HG02763 (cell line): ENCODE measurements around the gene BSDC1.

Source experiments
- ATAC-seq: cut with Tn5 transposase; IDR thresholded peaks from one replicate; pipeline ENCODE4 v1.9.1; 2021; ENCODE audit warnings: mild to moderate bottlenecking, moderate library complexity; ENCODE audit not compliant: unreplicated experiment

The BSDC1 gene

GRCh38 chr1:32394890-32395432 lies 720 bp upstream of the BSDC1 start:
- ATAC-seq, result no peak

- ATAC-seq, result peak; percentile 4
Observed at GRCh38 chr1:32393832-32394140, 455 bp downstream of the BSDC1 start.

- ATAC-seq, result no peak
Observed at GRCh38 chr1:32393136-32393535, 1.1 kb downstream of the BSDC1 start.

DNA sequence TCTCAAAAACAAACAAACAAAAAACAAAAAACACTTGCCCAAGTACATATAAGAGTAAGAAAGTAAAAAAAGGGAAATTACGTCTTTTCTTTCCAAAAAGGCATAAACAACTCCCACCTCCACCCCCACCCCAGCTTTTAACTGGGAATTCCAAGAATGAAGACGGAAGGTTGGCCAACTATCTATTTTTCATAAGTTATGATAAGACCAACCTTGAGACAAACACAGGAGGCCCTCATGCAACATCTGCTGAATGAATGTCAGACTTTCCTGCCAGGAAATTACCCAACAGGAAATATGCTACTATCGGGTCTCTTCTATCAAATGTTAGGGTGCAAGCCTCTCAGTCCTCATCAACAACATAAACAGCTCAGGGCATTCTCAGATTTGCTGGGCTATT lies 1.9 kb downstream of the BSDC1 start:
- ATAC-seq, result no peak

DNA sequence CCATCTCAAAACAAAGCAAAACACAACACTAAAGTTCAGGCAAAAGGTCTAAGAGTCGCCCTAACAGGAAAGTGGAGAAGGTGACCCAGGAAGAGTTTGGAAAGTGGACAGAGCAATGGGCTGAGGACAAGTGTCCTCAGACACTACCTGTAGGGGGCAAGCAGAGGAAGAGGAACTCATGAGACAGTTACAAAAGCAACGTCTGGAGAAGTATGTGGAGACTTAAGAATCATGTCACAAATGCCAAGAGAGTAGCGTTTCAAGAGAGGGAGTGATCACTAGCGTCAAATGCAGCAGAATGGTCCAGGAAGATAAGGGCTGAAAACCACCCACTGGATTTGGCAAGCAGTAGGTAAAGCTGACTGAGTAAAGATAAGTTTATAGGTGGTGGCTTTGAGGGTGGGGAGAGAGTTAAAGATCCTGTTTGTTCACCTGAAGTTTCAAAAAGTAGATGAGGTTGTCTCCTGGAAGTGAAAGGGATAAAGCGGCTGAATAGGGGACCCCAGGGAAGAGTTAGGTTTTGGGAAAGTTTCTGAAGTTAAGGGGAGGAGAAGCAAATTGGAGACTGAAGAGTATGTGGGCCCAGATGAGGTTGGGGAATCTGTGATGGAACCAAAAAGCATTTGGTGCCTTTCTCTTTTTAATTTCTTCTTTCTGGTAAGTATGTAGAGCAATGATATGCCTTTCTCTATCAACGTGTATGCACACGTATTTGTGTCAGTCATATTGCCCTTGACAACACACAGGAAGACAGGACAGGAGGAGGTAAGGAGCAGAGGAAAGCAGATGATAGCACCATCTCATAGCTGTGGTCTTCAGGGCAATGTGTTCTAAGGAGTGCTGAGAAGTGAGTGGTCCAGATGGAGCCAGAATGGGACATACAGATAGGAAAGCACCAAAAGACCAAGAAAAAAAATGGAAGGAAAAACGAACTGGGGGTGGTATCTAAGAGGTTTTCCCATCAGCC lies 3.1 kb downstream of the BSDC1 start:
- no peak for ATAC-seq

GRCh38 chr1:32388641-32389040 lies 5.6 kb downstream of the BSDC1 start:
- no peak for ATAC-seq

DNA sequence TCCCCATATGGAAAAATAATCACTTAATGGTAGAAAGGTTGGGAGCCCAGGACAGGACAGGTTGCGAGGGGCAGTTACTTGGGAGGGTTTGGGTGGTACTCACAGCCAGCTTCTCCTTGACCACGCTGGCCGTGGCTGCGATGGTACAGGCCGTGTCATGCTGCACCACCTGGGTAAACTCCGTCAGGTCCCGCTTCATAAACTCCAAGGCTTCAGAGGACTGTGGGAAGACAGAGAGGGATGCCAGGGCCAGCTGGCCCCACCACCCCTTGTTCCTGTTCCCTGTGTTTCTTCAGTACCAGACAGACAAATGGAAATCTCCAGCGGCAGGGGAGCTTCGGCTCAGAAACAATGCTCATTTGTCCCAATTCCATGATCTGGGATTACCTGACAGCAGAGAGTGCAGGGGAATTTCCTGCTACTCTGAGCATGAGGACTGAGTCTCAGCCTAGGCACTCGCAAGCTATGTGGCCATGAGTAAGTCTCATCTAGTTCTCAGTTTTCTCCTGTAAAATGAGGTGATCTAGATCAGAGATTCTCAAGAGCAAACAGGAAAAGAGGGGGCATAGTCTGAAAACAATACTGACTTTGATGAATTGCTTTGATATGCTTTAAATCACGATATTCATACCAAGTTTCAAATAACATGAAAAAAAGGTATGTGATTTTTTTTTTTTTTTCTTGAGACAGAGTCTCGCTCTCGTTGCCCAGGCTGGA lies 7.4 kb downstream of the BSDC1 start:
- ATAC-seq, result no peak

GRCh38 chr1:32380057-32380456 lies 14.2 kb downstream of the BSDC1 start:
- no peak for ATAC-seq

- ATAC-seq, result no peak
Observed at GRCh38 chr1:32377541-32378220, 16.6 kb downstream of the BSDC1 start.

DNA sequence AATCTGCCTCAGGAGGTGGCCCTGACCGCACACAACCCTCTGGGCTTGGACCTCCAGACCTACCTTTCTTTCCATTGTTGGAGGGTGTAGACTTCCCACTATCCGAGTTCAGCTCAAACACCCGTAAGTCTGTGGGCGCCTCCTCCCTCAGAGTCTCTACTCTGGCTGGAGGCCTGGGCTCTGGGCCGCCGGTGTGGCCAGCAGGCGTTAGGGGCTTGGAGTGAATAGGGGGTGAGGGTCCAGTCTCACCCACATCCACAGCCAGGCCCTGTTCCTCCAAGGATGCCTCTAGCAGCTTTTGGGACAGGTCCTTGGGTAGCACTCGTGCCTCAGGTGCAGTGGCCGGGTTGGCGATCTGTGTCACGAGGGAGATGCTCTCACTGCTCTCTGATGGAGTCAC lies 18.0 kb downstream of the BSDC1 start:
- no peak for ATAC-seq

DNA sequence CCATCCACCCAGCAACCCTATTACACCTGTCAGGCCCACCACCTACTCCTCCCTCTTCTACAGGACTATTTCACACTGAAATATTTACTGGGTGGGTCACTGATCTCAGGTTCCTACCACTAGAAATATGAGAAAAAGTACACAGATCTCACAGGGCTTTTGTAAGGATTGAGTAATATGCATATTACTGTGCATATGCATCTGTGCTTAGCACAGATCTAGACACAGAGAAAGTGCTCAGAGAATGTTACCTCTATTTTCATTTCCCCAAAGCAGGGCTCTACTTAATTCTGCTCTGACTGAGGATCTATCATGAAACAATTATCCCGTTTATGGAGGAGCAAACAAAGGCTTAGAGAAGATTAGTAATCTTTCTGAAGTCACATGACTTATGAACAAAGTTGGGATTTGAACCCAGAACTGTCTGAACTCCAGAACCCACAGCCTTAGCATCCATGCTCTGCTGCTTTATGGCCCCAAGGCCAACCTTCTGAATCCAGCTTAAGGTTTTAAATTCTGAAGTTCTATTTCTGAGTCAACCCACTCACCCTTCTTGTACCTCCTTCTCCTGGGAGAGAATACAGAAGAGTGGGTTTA lies 20.1 kb downstream of the BSDC1 start:
- ATAC-seq, result no peak

DNA sequence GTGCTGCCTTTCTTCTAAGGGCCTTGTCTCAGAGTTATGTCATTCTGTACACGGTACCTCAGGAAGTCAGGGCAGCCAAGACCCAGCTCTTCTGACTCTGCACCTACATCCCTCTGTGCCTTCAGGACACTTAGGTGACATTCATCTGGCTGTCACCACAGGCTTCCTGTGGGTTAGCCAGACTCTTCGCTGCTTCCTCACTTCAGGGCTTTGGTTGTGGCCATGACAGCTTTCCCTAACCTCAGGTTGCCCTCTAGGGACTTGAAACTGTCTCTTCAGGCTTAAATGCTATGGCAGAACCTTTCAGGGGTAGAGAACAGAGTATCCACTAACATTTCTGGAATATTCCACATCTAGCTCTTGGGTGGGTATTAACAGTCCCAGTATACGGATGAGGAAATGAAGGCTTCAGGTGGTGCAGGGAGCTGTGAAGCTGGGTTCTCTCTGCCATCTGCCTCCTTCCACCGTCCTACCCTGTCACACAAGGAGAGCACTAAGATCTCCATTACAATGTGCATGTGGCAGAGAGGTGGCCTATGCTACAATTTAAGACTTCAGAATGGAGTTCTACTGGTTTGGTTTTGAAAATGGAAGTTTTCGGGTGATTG lies 22.0 kb downstream of the BSDC1 start:
- no peak for ATAC-seq

GRCh38 chr1:32367912-32368635 lies 26.2 kb downstream of the BSDC1 start:
- no peak for ATAC-seq

GRCh38 chr1:32365445-32365844 lies 28.8 kb downstream of the BSDC1 start:
- no peak for ATAC-seq

DNA sequence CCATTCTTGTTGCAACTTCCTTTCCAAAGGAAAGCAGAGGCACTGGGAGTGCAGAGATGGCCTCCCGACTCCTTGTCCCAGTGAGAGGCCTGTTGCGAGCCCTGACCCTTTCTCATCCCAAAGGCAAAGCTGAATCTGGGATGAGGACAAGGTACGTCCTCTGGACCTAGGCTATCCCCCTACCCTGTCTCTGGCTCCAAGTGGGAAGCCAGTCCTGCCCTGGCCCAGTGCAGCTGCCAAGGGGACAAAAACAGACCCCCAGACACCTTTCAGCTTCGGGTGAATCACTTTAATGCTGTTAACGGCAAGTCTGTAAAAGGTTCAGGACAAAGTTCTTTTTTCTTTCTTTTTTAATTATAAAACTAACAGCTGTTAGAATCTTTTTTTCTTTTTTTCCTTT lies 29.4 kb downstream of the BSDC1 start:
- ATAC-seq, result no peak

GRCh38 chr1:32363713-32364112 lies 30.5 kb downstream of the BSDC1 start:
- ATAC-seq, result no peak

GRCh38 chr1:32362474-32363313 lies 31.5 kb downstream of the BSDC1 start, which contains the start of the genes FAM229A and TSSK3:
TSS of gene FAM229A (minus strand) at chr1:32362485. CDS start at chr1:32362091, 394 bp downstream.
TSS of gene TSSK3 (plus strand) at chr1:32362539. CDS start at chr1:32362702, 163 bp downstream.
- no peak for ATAC-seq

DNA sequence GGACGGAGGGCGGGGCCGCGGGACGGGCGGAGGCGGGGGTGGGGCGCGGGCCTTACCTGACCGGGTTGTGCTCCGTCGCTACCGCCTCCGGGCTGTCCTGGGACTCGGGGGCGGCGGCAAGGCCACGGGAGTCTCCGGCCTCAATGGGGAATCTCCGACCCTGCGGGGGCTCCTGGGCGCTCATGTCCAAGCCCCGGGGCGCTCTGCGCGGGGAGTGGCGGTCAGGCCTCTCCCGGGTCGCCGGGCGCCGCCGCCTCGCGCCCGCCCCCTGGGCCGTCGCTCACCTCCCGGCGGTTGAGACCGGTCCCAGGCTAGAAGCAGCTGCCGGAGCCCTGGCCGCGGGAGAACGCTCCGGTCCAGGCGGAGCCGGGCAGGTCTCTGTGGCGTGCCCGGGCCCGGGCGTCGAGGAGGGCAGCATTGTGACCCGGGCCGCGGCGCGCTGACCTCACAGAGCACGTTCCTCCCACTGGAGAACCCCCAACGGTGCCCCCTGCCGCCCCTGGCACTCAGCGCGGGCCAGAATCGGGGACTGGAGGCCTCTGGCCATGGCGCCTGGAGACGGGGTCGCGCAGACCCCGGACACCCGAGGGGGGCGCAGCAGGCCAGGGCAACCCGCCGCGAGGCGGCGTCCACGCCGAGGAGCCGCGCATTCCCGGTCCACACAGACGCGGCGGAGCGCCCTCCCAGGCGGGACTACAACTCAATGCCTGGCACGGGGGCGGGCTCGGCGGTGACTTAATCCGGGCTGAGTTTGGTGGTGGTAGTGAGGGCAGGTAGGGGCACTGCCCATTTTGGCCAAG lies 32.4 kb downstream of the BSDC1 start:
- no peak for ATAC-seq
